MM.1S (cell line): ENCODE results near the gene TOMM6.

ENCODE experiments used
- EZH2 ChIP-seq: fragments of 300-600 bp; sonication (generic); optimal IDR thresholded peaks from 2 replicates; pipeline ENCODE3; 2017; ENCODE audit warnings: low read depth, mild to moderate bottlenecking, antibody characterized with exemption, low read length, mixed read lengths
- TF ChIP-seq, protein P1 (sequence below): fragments of 300-600 bp; sonication (generic); IDR thresholded peaks from 2 replicates; pipeline ENCODE4 v1.5.1; 2016; ENCODE audit warnings: antibody characterized with exemption, low read length, mixed read lengths

DNA sequence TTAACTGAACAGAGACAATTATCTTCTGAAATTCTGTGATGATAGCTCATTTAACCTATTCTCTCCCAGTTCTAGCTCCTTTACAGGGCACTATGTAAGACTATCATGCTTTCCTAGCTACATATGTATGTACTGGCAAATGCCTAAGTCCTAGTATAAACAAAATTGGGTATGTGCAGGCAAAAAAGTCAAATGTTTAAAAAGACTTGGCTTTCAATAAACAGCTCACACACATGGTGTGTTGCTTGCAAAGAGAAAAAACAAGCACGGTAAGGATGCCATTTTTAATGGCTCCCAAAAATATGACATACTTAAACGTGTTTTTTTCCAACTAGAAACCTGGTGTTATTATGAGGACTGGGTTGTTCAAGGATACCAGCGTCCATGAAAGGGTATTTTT lies 44.8 kb downstream of the TOMM6 start:
- TF ChIP-seq, protein P1, sequence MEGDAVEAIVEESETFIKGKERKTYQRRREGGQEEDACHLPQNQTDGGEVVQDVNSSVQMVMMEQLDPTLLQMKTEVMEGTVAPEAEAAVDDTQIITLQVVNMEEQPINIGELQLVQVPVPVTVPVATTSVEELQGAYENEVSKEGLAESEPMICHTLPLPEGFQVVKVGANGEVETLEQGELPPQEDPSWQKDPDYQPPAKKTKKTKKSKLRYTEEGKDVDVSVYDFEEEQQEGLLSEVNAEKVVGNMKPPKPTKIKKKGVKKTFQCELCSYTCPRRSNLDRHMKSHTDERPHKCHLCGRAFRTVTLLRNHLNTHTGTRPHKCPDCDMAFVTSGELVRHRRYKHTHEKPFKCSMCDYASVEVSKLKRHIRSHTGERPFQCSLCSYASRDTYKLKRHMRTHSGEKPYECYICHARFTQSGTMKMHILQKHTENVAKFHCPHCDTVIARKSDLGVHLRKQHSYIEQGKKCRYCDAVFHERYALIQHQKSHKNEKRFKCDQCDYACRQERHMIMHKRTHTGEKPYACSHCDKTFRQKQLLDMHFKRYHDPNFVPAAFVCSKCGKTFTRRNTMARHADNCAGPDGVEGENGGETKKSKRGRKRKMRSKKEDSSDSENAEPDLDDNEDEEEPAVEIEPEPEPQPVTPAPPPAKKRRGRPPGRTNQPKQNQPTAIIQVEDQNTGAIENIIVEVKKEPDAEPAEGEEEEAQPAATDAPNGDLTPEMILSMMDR, result no peak
- TF ChIP-seq EZH2, result no peak
